Psoas muscle (tissue), 8 donors: Measurements from ENCODE around the gene TCTN1. TPM values are rescaled to one million over a fixed set of nuclear protein-coding genes. Genes with fewer than 3 reads are reported as not detected.

Source experiments
- ATAC-seq, 4 donors: fragments of 200-7000 bp; cut with Tn5 transposase; one replicate each; pipeline ENCODE4 v1.9.1; 2020; ENCODE audit warnings: moderate library complexity in 3 of 4, mild to moderate bottlenecking in 2 of 4
- DNase-seq, 2 donors: peaks; one replicate each; pipeline ENCODE4 v3.0.0-alpha.2; 2020
- H3K27ac ChIP-seq: fragments of 200-600 bp; one replicate; pipeline ENCODE4 v1.8.0; 2022
- H3K27me3 ChIP-seq, 3 donors: fragments of 200-600 bp in 1 of 3; one replicate each; pipeline versions ENCODE4 v1.6.1 to v1.8.0; 2013 to 2022; ENCODE audit warnings: low read length in 2 of 3, mild to moderate bottlenecking in 2 of 3, moderate library complexity in 1 of 3; ENCODE audit not compliant: insufficient read depth in 3 of 3
- H3K36me3 ChIP-seq, 2 donors: fragments of 200-600 bp in 1 of 2; one replicate each; pipeline versions ENCODE4 v1.6.1 to v1.8.0; 2013 to 2022; ENCODE audit warnings: low read depth in 1 of 2, mild to moderate bottlenecking in 1 of 2, moderate library complexity in 1 of 2; ENCODE audit not compliant: insufficient read depth in 1 of 2
- H3K4me1 ChIP-seq: fragments of 200-600 bp; one replicate; pipeline ENCODE4 v1.8.0; 2022
- H3K4me3 ChIP-seq: fragments of 200-600 bp; one replicate; pipeline ENCODE4 v1.8.0; 2022; ENCODE audit warnings: mild to moderate bottlenecking
- H3K9me3 ChIP-seq: fragments of 200-600 bp; one replicate; pipeline ENCODE4 v1.8.0; 2022
- WGBS, 3 donors: extraction: QIAGEN DNeasy Blood & Tissue Kit; methylation state at CpG; one replicate each; pipeline versions ENCODE4 v1.1.6 to v1.1.7; 2013; 5-methylcytosine and 5-hydroxymethylcytosine counted together
- intact Hi-C, 2 donors: fragments of 100-400 bp; cut with DNase I; formaldehyde crosslinking; loops; one replicate each; pipeline versions ENCODE4 v1.11.0 to v1.14.2; 2022
- polyA plus RNA-seq, 3 donors: library from polyadenylated mRNA; stranded (reverse); fragments of 200-250 nt; gene quantifications; one replicate each; pipeline ENCODE4 v1.2.3, GENCODE V29; 2013
- total RNA-seq, 4 donors: library from RNA; stranded (reverse); fragmentation: NEBNext Ultra II Directional in 2 of 4; extraction: Animal tissue kit (Norgen Biotek cat#: 25700) in 2 of 4; gene quantifications; one replicate each; pipeline versions ENCODE4 v1.2.1 to v1.2.4, GENCODE V29; 2021 to 2023
- TF ChIP-seq, protein P1 (sequence below): fragments of 200-600 bp; IDR thresholded peaks from one replicate; pipeline ENCODE4 v1.8.0; 2022; ENCODE audit warnings: antibody characterized with exemption
- donor health status: healthy with polysubstance abuse.
- donor health status: DM: no; HTN: no; CAD: no; lungs with moderate emphysema.
- donor health status: Bipolar disorder and iron deficiency.
- donor health status: healthy.
- donor health status: DM: yes; HTN: yes; CAD: no.
- donor health status: DM: no; HTN: no; CAD: no.
- donor health status: DM: no; HTN: no; CAD: no.
- donor health status: DM: yes; HTN: yes; CAD: no.

The TCTN1 gene
- total and polyA plus RNA-seq, 7 donors, result 4.0 to 24.7 (median 12.1) TPM

- intact Hi-C loops, result loop anchor here in 1 of 2 donors (10.0 kb wide), 1 partner anchor 248 kb away; no protein-coding TSS in a partner anchor
- no peak for ATAC-seq
- Histone ChIP-seq H3K4me1 (peaks cover 23% of the 10 kb centered on the region), H3K27ac (no peak overlapping the region), H3K9me3 (no peaks in the 10 kb centered on the region), H3K27me3 (no peaks in the 10 kb centered on the region), H3K36me3 (peaks cover 0 to 13% of the 10 kb centered on the region in 2 donors), H3K4me3 (no peak overlapping the region)
- 95 to 96% (median 96%) methylated on average over 5 of the region's 5 CpGs for WGBS, 3 donors
- TF ChIP-seq, protein P1, sequence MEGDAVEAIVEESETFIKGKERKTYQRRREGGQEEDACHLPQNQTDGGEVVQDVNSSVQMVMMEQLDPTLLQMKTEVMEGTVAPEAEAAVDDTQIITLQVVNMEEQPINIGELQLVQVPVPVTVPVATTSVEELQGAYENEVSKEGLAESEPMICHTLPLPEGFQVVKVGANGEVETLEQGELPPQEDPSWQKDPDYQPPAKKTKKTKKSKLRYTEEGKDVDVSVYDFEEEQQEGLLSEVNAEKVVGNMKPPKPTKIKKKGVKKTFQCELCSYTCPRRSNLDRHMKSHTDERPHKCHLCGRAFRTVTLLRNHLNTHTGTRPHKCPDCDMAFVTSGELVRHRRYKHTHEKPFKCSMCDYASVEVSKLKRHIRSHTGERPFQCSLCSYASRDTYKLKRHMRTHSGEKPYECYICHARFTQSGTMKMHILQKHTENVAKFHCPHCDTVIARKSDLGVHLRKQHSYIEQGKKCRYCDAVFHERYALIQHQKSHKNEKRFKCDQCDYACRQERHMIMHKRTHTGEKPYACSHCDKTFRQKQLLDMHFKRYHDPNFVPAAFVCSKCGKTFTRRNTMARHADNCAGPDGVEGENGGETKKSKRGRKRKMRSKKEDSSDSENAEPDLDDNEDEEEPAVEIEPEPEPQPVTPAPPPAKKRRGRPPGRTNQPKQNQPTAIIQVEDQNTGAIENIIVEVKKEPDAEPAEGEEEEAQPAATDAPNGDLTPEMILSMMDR, result no peak
- DNase-seq, result no peak
Measured at GRCh38 chr12:110636516-110636915, 22.6 kb downstream of the TCTN1 start.

GRCh38 chr12:110637869-110638441 lies 24.0 kb downstream of the TCTN1 start:
- Histone ChIP-seq H3K27me3 (no peaks in the 10 kb centered on the region), H3K4me3 (no peak overlapping the region), H3K36me3 (peaks cover 0 to 3% of the 10 kb centered on the region in 2 donors), H3K9me3 (no peaks in the 10 kb centered on the region), H3K27ac (peak overlapping the region; percentile 23), H3K4me1 (peaks cover 23% of the 10 kb centered on the region)
- intact Hi-C loops, result loop anchor here in 1 of 2 donors (10.0 kb wide), 1 partner anchor 247 kb away; no protein-coding TSS in a partner anchor
- peak; percentile 76 to 85 (median 82) for ATAC-seq
- DNase-seq, result peak in 1 of 2 donors; percentile 46
- TF ChIP-seq, protein P1, result no peak
- WGBS, 3 donors, result 66 to 83% (median 72%) methylated on average over 3 of the region's 3 CpGs

DNA sequence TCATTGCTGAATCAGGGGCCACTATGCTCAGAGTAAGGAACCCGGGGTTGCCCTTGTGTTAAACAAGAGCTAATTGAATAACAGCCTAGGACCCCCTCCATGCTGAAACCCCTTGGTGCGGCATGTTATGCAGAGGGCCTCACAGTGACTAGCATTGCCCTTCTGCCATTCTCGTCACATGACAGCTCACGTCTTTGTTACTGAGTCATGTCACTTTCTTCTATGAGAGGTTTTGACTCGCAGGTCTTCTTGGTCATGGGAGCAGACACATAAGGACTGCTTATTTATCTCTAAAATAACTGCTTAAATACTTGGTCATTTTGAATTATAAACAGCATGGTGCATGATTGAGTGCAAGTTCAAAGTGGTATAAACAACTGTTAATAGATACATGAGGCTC lies 24.9 kb downstream of the TCTN1 start:
- H3K27me3 ChIP-seq, result no peaks in the 10 kb centered on the region
- intact Hi-C loops, result loop anchor here in 1 of 2 donors (10.0 kb wide), 1 partner anchor 246 kb away; no protein-coding TSS in a partner anchor
- H3K9me3 ChIP-seq, result no peaks in the 10 kb centered on the region
- 92 to 97% (median 93%) methylated on average over 5 of the region's 5 CpGs for WGBS, 3 donors
- DNase-seq (no peak), ATAC-seq (peak in 1 of 4 donors; percentile 30)
- TF ChIP-seq, protein P1, result no peak
- H3K27ac ChIP-seq, result peak overlapping the region; percentile 23
- H3K36me3 ChIP-seq, result no peaks in the 10 kb centered on the region
- H3K4me1 ChIP-seq, result peaks cover 23% of the 10 kb centered on the region
- H3K4me3 ChIP-seq, result no peak overlapping the region

DNA sequence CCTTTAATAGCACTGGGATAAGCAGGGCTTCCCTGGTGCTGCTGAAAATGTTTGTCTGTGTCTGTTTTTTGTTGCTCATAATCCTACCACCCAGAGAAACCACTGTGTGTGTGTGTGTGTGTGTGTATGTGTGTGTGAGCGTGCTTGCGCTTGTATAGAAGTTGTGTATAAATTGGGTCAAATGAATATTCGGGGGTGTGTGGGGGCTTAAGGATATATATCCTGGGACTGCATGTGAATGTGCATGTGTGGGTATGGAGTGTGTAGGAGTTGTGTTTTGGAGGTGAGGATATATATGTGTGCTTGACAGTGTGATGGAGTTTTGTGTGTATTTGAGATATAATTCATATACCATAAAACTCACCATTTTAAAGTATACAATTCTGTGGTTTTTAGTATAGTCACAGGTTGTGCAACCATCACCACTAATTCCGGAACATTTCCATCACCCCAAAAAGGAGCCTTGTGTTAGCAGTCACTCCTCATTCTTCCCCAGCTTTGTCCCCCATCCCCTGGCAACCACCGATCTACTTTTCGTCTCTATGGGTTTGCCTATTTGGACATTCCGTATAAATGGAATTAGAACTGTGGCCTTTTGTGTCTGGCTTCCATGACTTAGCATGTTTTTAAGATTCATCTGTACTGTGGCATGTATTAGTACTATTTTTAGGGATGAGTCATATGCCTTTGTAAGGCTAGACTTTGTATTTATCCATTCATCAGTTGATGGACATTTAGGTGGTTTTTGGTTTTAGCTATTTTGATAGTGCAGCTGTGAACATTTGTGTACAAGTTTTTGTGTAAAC lies 25.6 kb downstream of the TCTN1 start:
- H3K9me3 ChIP-seq, result no peaks in the 10 kb centered on the region
- TF ChIP-seq, protein P1, result no peak
- H3K27ac ChIP-seq, result peak overlapping the region; percentile 23

More for the DNA sequence above, 25.6 kb downstream of the TCTN1 start:
- Histone ChIP-seq H3K36me3 (no peaks in the 10 kb centered on the region), H3K4me3 (peak overlapping the region; percentile 33), H3K27me3 (no peaks in the 10 kb centered on the region), H3K4me1 (peaks cover 23% of the 10 kb centered on the region)
- intact Hi-C loops, result loop anchor here in 1 of 2 donors (10.0 kb wide), 1 partner anchor 245 kb away; no protein-coding TSS in a partner anchor
- ATAC-seq, result peak; percentile 29 to 69 (median 54)
- DNase-seq, result no peak
- WGBS, 3 donors, result 71 to 91% (median 77%) methylated on average over 7 of the region's 7 CpGs
